HepG2 (cell line): ENCODE data around the gene PIK3CB. TPM values are rescaled to one million over a fixed set of nuclear protein-coding genes. Genes with fewer than 3 reads are reported as not detected.

ENCODE experiments used
- ATAC-seq: fragments of 200-7000 bp; cut with Tn5 transposase; 3 replicates; pipeline ENCODE4 v1.9.1; 2020; ENCODE audit warnings: mild to moderate bottlenecking, moderate library complexity
- BruUV-seq: library from RNA; stranded (reverse); fragments of 400-500 nt; replicated peaks from 2 replicates; lab custom pipeline; 2021; lab: Mats Ljungman, UMichigan
- CTCF ChIA-PET: fragments of 300-600 bp; formaldehyde crosslinking; extraction: SDS; loops from one replicate; lab custom pipeline; 2021; ENCODE audit warnings: low total read pairs, inconsistent platforms, low intra/inter-chr PET ratio; lab: Yijun Ruan, JAX
- POLR2A ChIA-PET: fragments of 350-600 bp; sonication (Branson Sonifier 250); formaldehyde crosslinking; loops from one replicate; lab custom pipeline; 2020; ENCODE audit warnings: antibody characterized with exemption, inconsistent platforms; lab: Yijun Ruan, JAX
- DNase-seq: peaks from one replicate; pipeline ENCODE4 v3.0.0-alpha.2; 2015; ENCODE audit warnings: low spot score
- FAIRE-seq: peaks from 3 replicates; lab custom pipeline; 2011; peaks lifted over from hg19 to GRCh38; lab: Jason Lieb, UNC
- H2AFZ ChIP-seq: one replicate; pipeline ENCODE4 v1.6.1; 2011; ENCODE audit warnings: low read length, inconsistent platforms
- H3K27ac ChIP-seq: fragments of 300-600 bp; 3 replicates; pipeline ENCODE4 v1.8.0; 2011; ENCODE audit warnings: mixed run types, mild to moderate bottlenecking, mixed read lengths, low read length, inconsistent platforms; ENCODE audit not compliant: insufficient read depth; ENCODE audit errors: extremely low read length
- H3K27me3 ChIP-seq, 2 experiments: fragments of 200-600 bp in 1 of 2; 2 replicates in 1 of 2; 3 replicates in 1 of 2; pipeline versions ENCODE4 v1.6.0 to v1.8.0; 2011; ENCODE audit warnings: low read length in 2 of 2, mild to moderate bottlenecking in 2 of 2, moderate library complexity in 2 of 2, inconsistent platforms in 1 of 2; ENCODE audit not compliant: insufficient read depth in 2 of 2, control insufficient read depth in 1 of 2
- H3K36me3 ChIP-seq, 2 experiments: fragments of 200-600 bp in 1 of 2; replicated peaks in 1 of 2; 2 replicates in 1 of 2; 3 replicates in 1 of 2; pipeline versions ENCODE4 v1.5.1 to v1.8.0; 2011; ENCODE audit warnings: low read length in 2 of 2, inconsistent platforms in 1 of 2; ENCODE audit not compliant: insufficient read depth in 2 of 2, control insufficient read depth in 1 of 2
- H3K4me1 ChIP-seq: 2 replicates; pipeline ENCODE4 v1.5.1; 2012; ENCODE audit warnings: low read length, inconsistent platforms; ENCODE audit not compliant: insufficient read depth
- H3K4me2 ChIP-seq: 2 replicates; pipeline ENCODE4 v1.6.0; 2011; ENCODE audit warnings: low read depth, low read length, inconsistent platforms
- H3K4me3 ChIP-seq, 3 experiments: fragments of 200-600 bp in 1 of 3; sonication (generic), shearing (Covaris generic) in 1 of 3; replicated peaks in 1 of 3; 2 replicates each; pipeline ENCODE4 v1.5.1; 2011 to 2016; ENCODE audit warnings: low read length in 3 of 3, inconsistent platforms in 2 of 3, low read depth in 2 of 3, mild to moderate bottlenecking in 2 of 3, control low read depth in 1 of 3, mixed read lengths in 1 of 3; ENCODE audit not compliant: insufficient read depth in 1 of 3
- H3K79me2 ChIP-seq: one replicate; pipeline ENCODE4 v1.6.1; 2011; ENCODE audit warnings: low read length, inconsistent platforms; ENCODE audit not compliant: insufficient read depth
- H3K9ac ChIP-seq: 2 replicates; pipeline ENCODE4 v1.6.0; 2011; ENCODE audit warnings: mild to moderate bottlenecking, low read depth, low read length, inconsistent platforms; ENCODE audit not compliant: insufficient read depth
- H3K9me3 ChIP-seq: 2 replicates; pipeline ENCODE4 v1.5.1; 2012; ENCODE audit warnings: mild to moderate bottlenecking, low read length
- H4K20me1 ChIP-seq: 2 replicates; pipeline ENCODE4 v1.6.0; 2011; ENCODE audit warnings: inconsistent platforms, mild to moderate bottlenecking, low read length, moderate library complexity; ENCODE audit not compliant: insufficient read depth
- DRAP1 ChIP-seq: IDR thresholded peaks from 2 replicates; pipeline ENCODE4 v1.6.1; 2016; ENCODE audit warnings: missing genetic modification reagents, missing compliant biosample characterization
- ETS1 ChIP-seq: sonication (generic); formaldehyde crosslinking; IDR thresholded peaks from 2 replicates; pipeline ENCODE4 v1.4.0; 2020; ENCODE audit warnings: missing genetic modification reagents
- RARG ChIP-seq: sonication (generic); formaldehyde crosslinking; IDR thresholded peaks from 2 replicates; pipeline ENCODE4 v1.4.0; 2020; ENCODE audit warnings: low read depth, mild to moderate bottlenecking, missing genetic modification reagents
- THAP9 ChIP-seq: sonication (generic); formaldehyde crosslinking; IDR thresholded peaks from 2 replicates; pipeline ENCODE4; 2020; ENCODE audit warnings: missing genetic modification reagents, mild to moderate bottlenecking, borderline replicate concordance
- TMF1 ChIP-seq: sonication (generic); formaldehyde crosslinking; IDR thresholded peaks from 2 replicates; pipeline ENCODE4 v1.8.1; 2022; ENCODE audit warnings: low read depth, missing genetic modification reagents
- ZBTB21 ChIP-seq: sonication (generic); formaldehyde crosslinking; IDR thresholded peaks from 2 replicates; pipeline ENCODE4 v1.4.0; 2020; ENCODE audit warnings: missing genetic modification reagents
- ZNF180 ChIP-seq: sonication (generic); formaldehyde crosslinking; IDR thresholded peaks from 2 replicates; pipeline ENCODE4 v1.4.0; 2020; ENCODE audit warnings: low read depth, missing genetic modification reagents, borderline replicate concordance
- ZNF430 ChIP-seq: sonication (generic); formaldehyde crosslinking; IDR thresholded peaks from 2 replicates; pipeline ENCODE4 v1.9.0; 2021; ENCODE audit warnings: mild to moderate bottlenecking, missing genetic modification reagents
- ZNF609 ChIP-seq: sonication (generic); formaldehyde crosslinking; IDR thresholded peaks from 2 replicates; pipeline ENCODE4 v1.4.0; 2020; ENCODE audit warnings: mild to moderate bottlenecking, missing genetic modification reagents, borderline replicate concordance
- ZNF660 ChIP-seq: sonication (generic); formaldehyde crosslinking; IDR thresholded peaks from 2 replicates; pipeline ENCODE4 v1.5.1; 2020; ENCODE audit warnings: mild to moderate bottlenecking, low read depth, missing genetic modification reagents, borderline replicate concordance
- WGBS: methylation state at CpG from one replicate; pipeline ENCODE4 v1.1.6; 2017; ENCODE audit warnings: low lambda C conversion rate; 5-methylcytosine and 5-hydroxymethylcytosine counted together
- in situ Hi-C: cut with HindIII; loops from 2 replicates; pipeline ENCODE4 v1.10.0; 2017; ENCODE audit warnings: low pct_unique_long_range_greater_than_20kb; ENCODE audit not compliant: extremely low pct_ligation_motif_present
- intact Hi-C: fragments of 100-400 bp; cut with micrococcal nuclease; formaldehyde crosslinking; loops from one replicate; pipeline ENCODE4 v1.10.0; 2022; ENCODE audit not compliant: unreplicated experiment
- polyA plus RNA-seq, 8 experiments: library from polyadenylated mRNA; depleted of rRNA in 3 of 8; stranded (reverse) in 7 of 8; unstranded in 1 of 8; fragments of >200 nt; fragmentation: Illumina TruSeq in 4 of 8; extraction: Trizol in 4 of 8; gene quantifications; 2 replicates each; pipeline versions ENCODE4 v1.2.1 to v1.2.3, GENCODE V29; 2011 to 2016; ENCODE audit warnings: low read depth in 4 of 8, missing spikeins in 1 of 8, mixed read lengths in 1 of 8; ENCODE audit not compliant: insufficient read depth in 1 of 8
- total RNA-seq, 5 experiments: library from RNA; depleted of rRNA; stranded (reverse); fragments of >200 nt; fragmentation: Illumina TruSeq; extraction: Trizol; gene quantifications; 2 replicates each; pipeline ENCODE4 v1.2.3, GENCODE V29; 2016; ENCODE audit warnings: low read depth in 1 of 5

The PIK3CB gene
- total and polyA plus RNA-seq, 2 of the 13 experiments (the other 11 are each of a cell fraction or from before 2014, with no cell fraction given) = 6.6 to 18.7 TPM

- Histone ChIP-seq H3K4me1 (peaks cover 54% of the 10 kb centered on the region), H3K4me2 (no peak overlapping the region), H3K36me3 (peaks cover 0 to 13% of the 10 kb centered on the region in 2 experiments; a peak in 4 of 5 replicates), H3K79me2 (peaks cover 84% of the 10 kb centered on the region), H2AFZ (no peak overlapping the region), H3K4me3 (no peak overlapping the region), H3K27ac (no peak overlapping the region), H3K9ac (no peak overlapping the region), H4K20me1 (0 out of 2 replicates have a peak, but pooled peaks cover 2% of the 10 kb centered on the region), H3K27me3 (no peaks in the 10 kb centered on the region; a peak in 1 of 5 replicates), H3K9me3 (no peaks in the 10 kb centered on the region)
- no peak for DNase-seq
- BruUV-seq = no TSS peak
- no peak for FAIRE-seq
- ATAC-seq = no peak
- WGBS = 95% methylated on average over 3 of the region's 3 CpGs
- intact Hi-C loops = no loop called here
- in situ Hi-C loops = no loop called here
- ChIA-PET CTCF (no interaction called here), POLR2A (interaction anchor here (1.7 kb wide), 1 partner anchor 34 kb away, joined by 6 read pairs; no protein-coding TSS in a partner anchor)
- TF ChIP-seq DRAP1 (CRISPR knock-in tag) (no peak), ETS1 (CRISPR knock-in tag) (no peak), ZNF660 (no peak), ZNF609 (CRISPR knock-in tag) (no peak), THAP9 (CRISPR knock-in tag) (no peak), TMF1 (no peak), RARG (CRISPR knock-in tag) (no peak), ZNF430 (CRISPR knock-in tag) (no peak), ZNF180 (CRISPR knock-in tag) (no peak), ZBTB21 (no peak)
Observed at GRCh38 chr3:138829097-138829496, 5.6 kb downstream of the PIK3CB start.
